ENCODE measurements around the gene SPDYA.
"Not testable (repeated sequence)": the region's sequence is repeated elsewhere in the genome, so short reads cannot be mapped to it uniquely, and the experiment has no call there.

The SPDYA gene

GRCh38 chr2:28784570-28784969 lies 26.1 kb upstream of the SPDYA start:
- ATAC-seq (replicated peaks; ENCODE audit: extremely low read depth, poor library complexity, severe bottlenecking), result peak; percentile 14
- not testable (repeated sequence) for H3K4me1 Mint-ChIP-seq; H3K4me3 Mint-ChIP-seq; H3K9me3 Mint-ChIP-seq; DNase-seq (ENCODE audit: low spot score in 2 of 2); H3K27me3 Mint-ChIP-seq
- peak overlapping the region; percentile 16 for H3K27ac Mint-ChIP-seq (ENCODE audit: low read depth)
- H3K36me3 Mint-ChIP-seq (ENCODE audit: insufficient read depth), result peaks cover 81% of the 10 kb centered on the region

- Mint-ChIP-seq H3K4me1 (peaks cover 32% of the 10 kb centered on the region), H3K4me3 (no peak overlapping the region), H3K27me3 (no peaks in the 10 kb centered on the region), H3K9me3 (no peaks in the 10 kb centered on the region), H3K36me3 (ENCODE audit: insufficient read depth) (peaks cover 61% of the 10 kb centered on the region), H3K27ac (ENCODE audit: low read depth) (peak overlapping the region; percentile 83)
- DNase-seq (ENCODE audit: low spot score in 2 of 2) (no peak), ATAC-seq (replicated peaks; ENCODE audit: extremely low read depth, poor library complexity, severe bottlenecking) (no peak)
These were observed 14.0 kb upstream of the SPDYA start for GRCh38 chr2:28796620-28797019.

- Mint-ChIP-seq H3K27me3 (no peaks in the 10 kb centered on the region), H3K4me3 (no peak overlapping the region), H3K36me3 (ENCODE audit: insufficient read depth) (peaks cover 58% of the 10 kb centered on the region), H3K27ac (ENCODE audit: low read depth) (no peak overlapping the region), H3K4me1 (peaks cover 11% of the 10 kb centered on the region), H3K9me3 (no peaks in the 10 kb centered on the region)
- ATAC-seq (replicated peaks; ENCODE audit: extremely low read depth, poor library complexity, severe bottlenecking), result no peak
- no peak for DNase-seq (ENCODE audit: low spot score in 2 of 2)
These were observed 8.9 kb upstream of the SPDYA start for GRCh38 chr2:28801726-28802125.

- ATAC-seq (replicated peaks; ENCODE audit: extremely low read depth, poor library complexity, severe bottlenecking) (no peak), DNase-seq (ENCODE audit: low spot score in 2 of 2) (no peak)
- no peak overlapping the region for H3K4me3 Mint-ChIP-seq
- no peaks in the 10 kb centered on the region for H3K27me3 Mint-ChIP-seq
- no peaks in the 10 kb centered on the region for H3K9me3 Mint-ChIP-seq
- H3K36me3 Mint-ChIP-seq (ENCODE audit: insufficient read depth), result peaks cover 51% of the 10 kb centered on the region
- H3K27ac Mint-ChIP-seq (ENCODE audit: low read depth), result no peak overlapping the region
- H3K4me1 Mint-ChIP-seq, result no peaks in the 10 kb centered on the region
These were observed 7.6 kb upstream of the SPDYA start for GRCh38 chr2:28802975-28803429.

GRCh38 chr2:28809927-28810326 lies 707 bp upstream of the SPDYA start:
- H3K36me3 Mint-ChIP-seq (ENCODE audit: insufficient read depth), result peaks cover 9% of the 10 kb centered on the region
- ATAC-seq (replicated peaks; ENCODE audit: extremely low read depth, poor library complexity, severe bottlenecking) (no peak), DNase-seq (ENCODE audit: low spot score in 2 of 2) (no peak)
- H3K4me1 Mint-ChIP-seq, result peaks cover 9% of the 10 kb centered on the region
- no peaks in the 10 kb centered on the region for H3K27me3 Mint-ChIP-seq
- H3K9me3 Mint-ChIP-seq, result no peaks in the 10 kb centered on the region
- peak overlapping the region; percentile 77 for H3K4me3 Mint-ChIP-seq
- peak overlapping the region; percentile 74 for H3K27ac Mint-ChIP-seq (ENCODE audit: low read depth)

- no peak overlapping the region for H3K27ac Mint-ChIP-seq (ENCODE audit: low read depth)
- no peak for ATAC-seq (replicated peaks; ENCODE audit: extremely low read depth, poor library complexity, severe bottlenecking)
- H3K9me3 Mint-ChIP-seq, result no peaks in the 10 kb centered on the region
- no peaks in the 10 kb centered on the region for H3K36me3 Mint-ChIP-seq (ENCODE audit: insufficient read depth)
- no peak for DNase-seq (ENCODE audit: low spot score in 2 of 2)
- H3K27me3 Mint-ChIP-seq, result no peaks in the 10 kb centered on the region
- H3K4me1 Mint-ChIP-seq, result no peaks in the 10 kb centered on the region
- no peak overlapping the region for H3K4me3 Mint-ChIP-seq
These were observed 7.4 kb downstream of the SPDYA start for GRCh38 chr2:28818053-28818452.

GRCh38 chr2:28821295-28821958 lies 10.8 kb downstream of the SPDYA start:
- Mint-ChIP-seq H3K36me3 (ENCODE audit: insufficient read depth) (no peaks in the 10 kb centered on the region), H3K4me1 (no peaks in the 10 kb centered on the region), H3K27me3 (no peaks in the 10 kb centered on the region), H3K9me3 (no peaks in the 10 kb centered on the region), H3K4me3 (no peak overlapping the region), H3K27ac (ENCODE audit: low read depth) (no peak overlapping the region)
- ATAC-seq (replicated peaks; ENCODE audit: extremely low read depth, poor library complexity, severe bottlenecking) (peak; percentile 67), DNase-seq (ENCODE audit: low spot score in 2 of 2) (peak; percentile 32 to 55)

GRCh38 chr2:28822036-28822435 lies 11.4 kb downstream of the SPDYA start:
- Mint-ChIP-seq H3K27ac (ENCODE audit: low read depth) (no peak overlapping the region), H3K9me3 (no peaks in the 10 kb centered on the region), H3K27me3 (no peaks in the 10 kb centered on the region), H3K4me3 (no peak overlapping the region), H3K36me3 (ENCODE audit: insufficient read depth) (no peaks in the 10 kb centered on the region), H3K4me1 (no peaks in the 10 kb centered on the region)
- no peak for ATAC-seq (replicated peaks; ENCODE audit: extremely low read depth, poor library complexity, severe bottlenecking)
- no peak for DNase-seq (ENCODE audit: low spot score in 2 of 2)

- Mint-ChIP-seq H3K36me3 (ENCODE audit: insufficient read depth) (no peaks in the 10 kb centered on the region), H3K4me3 (no peak overlapping the region), H3K4me1 (no peaks in the 10 kb centered on the region), H3K27ac (ENCODE audit: low read depth) (no peak overlapping the region), H3K27me3 (no peaks in the 10 kb centered on the region), H3K9me3 (no peaks in the 10 kb centered on the region)
- DNase-seq (ENCODE audit: low spot score in 2 of 2) (no peak), ATAC-seq (replicated peaks; ENCODE audit: extremely low read depth, poor library complexity, severe bottlenecking) (no peak)
These were observed 13.6 kb downstream of the SPDYA start for GRCh38 chr2:28824207-28824606.

- H3K36me3 Mint-ChIP-seq (ENCODE audit: insufficient read depth), result no peaks in the 10 kb centered on the region
- no peaks in the 10 kb centered on the region for H3K9me3 Mint-ChIP-seq
- no peaks in the 10 kb centered on the region for H3K27me3 Mint-ChIP-seq
- no peak for DNase-seq (ENCODE audit: low spot score in 2 of 2)
- no peaks in the 10 kb centered on the region for H3K4me1 Mint-ChIP-seq
- no peak for ATAC-seq (replicated peaks; ENCODE audit: extremely low read depth, poor library complexity, severe bottlenecking)
- no peak overlapping the region for H3K4me3 Mint-ChIP-seq
- H3K27ac Mint-ChIP-seq (ENCODE audit: low read depth), result no peak overlapping the region
These were observed 14.2 kb downstream of the SPDYA start for GRCh38 chr2:28824870-28825269.

- Mint-ChIP-seq H3K4me3 (no peak overlapping the region), H3K27ac (ENCODE audit: low read depth) (peak overlapping the region; percentile 32), H3K36me3 (ENCODE audit: insufficient read depth) (no peaks in the 10 kb centered on the region), H3K4me1 (no peaks in the 10 kb centered on the region), H3K9me3 (no peaks in the 10 kb centered on the region), H3K27me3 (no peaks in the 10 kb centered on the region)
- DNase-seq (ENCODE audit: low spot score in 2 of 2), result no peak
- ATAC-seq (replicated peaks; ENCODE audit: extremely low read depth, poor library complexity, severe bottlenecking), result no peak
These were observed 17.7 kb downstream of the SPDYA start for GRCh38 chr2:28828382-28828781.

- Mint-ChIP-seq H3K36me3 (ENCODE audit: insufficient read depth) (no peaks in the 10 kb centered on the region), H3K9me3 (no peaks in the 10 kb centered on the region), H3K4me3 (no peak overlapping the region), H3K4me1 (no peaks in the 10 kb centered on the region), H3K27ac (ENCODE audit: low read depth) (no peak overlapping the region), H3K27me3 (no peaks in the 10 kb centered on the region)
- ATAC-seq (replicated peaks; ENCODE audit: extremely low read depth, poor library complexity, severe bottlenecking) (no peak), DNase-seq (ENCODE audit: low spot score in 2 of 2) (no peak)
These were observed 23.3 kb downstream of the SPDYA start for GRCh38 chr2:28833740-28834470.

GRCh38 chr2:28835781-28836180 lies 25.1 kb downstream of the SPDYA start:
- Mint-ChIP-seq H3K9me3 (no peaks in the 10 kb centered on the region), H3K27ac (ENCODE audit: low read depth) (no peak overlapping the region), H3K27me3 (no peaks in the 10 kb centered on the region), H3K36me3 (ENCODE audit: insufficient read depth) (no peaks in the 10 kb centered on the region), H3K4me3 (no peak overlapping the region), H3K4me1 (no peaks in the 10 kb centered on the region)
- no peak for DNase-seq (ENCODE audit: low spot score in 2 of 2)
- ATAC-seq (replicated peaks; ENCODE audit: extremely low read depth, poor library complexity, severe bottlenecking), result no peak
